ENCODE measurements around the gene KIF3B. TPM values are rescaled to one million over a fixed set of nuclear protein-coding genes. Genes with fewer than 3 reads are reported as not detected.
A peak's percentile ranks its signal among the peaks of the same experiment; 100 is the strongest.
"Not testable (repeated sequence)": the region's sequence is repeated elsewhere in the genome, so short reads cannot be mapped to it uniquely, and the experiment has no call there.

Gene KIF3B
- total RNA-seq, 1 experiment from 2014 or later = 19.6 TPM

DNA sequence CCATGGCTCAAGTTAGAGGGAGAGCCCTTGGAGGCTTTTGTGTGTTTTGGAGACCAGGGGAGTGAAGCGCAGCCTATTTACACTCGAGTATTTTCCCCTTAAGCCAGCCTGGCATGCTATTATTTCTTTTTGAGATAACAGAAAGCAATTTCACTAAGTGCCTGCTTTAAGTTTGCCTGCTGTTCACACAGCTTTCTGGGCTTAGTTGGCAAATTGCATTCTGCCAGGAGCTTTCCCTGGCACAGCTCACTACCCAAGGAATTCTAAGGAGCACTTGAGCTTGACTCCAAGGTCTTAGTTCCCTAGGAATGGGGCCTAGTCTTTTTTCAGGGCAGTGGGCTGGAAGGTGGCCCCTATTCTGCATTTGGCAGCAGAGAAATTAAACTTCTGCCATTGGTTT lies 61.7 kb downstream of the KIF3B start:
- H3K36me3 ChIP-seq = no peaks in the 10 kb centered on the region
- H3K9me3 ChIP-seq (replicated peaks) = no peaks in the 10 kb centered on the region
- DNase-seq = no peak
- no peak overlapping the region for H3K27ac ChIP-seq
- no peaks in the 10 kb centered on the region for H3K4me1 ChIP-seq
- H3K4me3 ChIP-seq = no peak overlapping the region
- H3K27me3 ChIP-seq = no peaks in the 10 kb centered on the region

DNA sequence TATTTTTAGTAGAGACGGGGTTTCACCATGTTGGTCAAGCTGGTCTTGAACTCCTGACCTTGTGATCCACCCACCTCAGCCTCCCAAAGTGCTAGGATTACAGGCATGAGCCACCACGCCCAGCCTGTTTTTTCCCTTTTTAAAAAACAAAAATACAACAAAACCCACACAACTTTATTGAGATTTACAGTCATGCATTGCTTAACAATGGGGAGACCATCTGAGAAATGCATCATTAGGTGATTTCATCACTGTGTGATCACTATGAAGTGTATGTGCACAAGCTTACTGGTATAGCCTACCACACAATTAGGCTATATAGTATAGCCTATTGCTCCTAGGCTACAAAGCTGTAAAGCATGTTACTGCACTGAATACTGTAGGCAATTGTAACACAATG lies 63.6 kb downstream of the KIF3B start:
- not testable (repeated sequence) for H3K4me1 ChIP-seq; H3K4me3 ChIP-seq; H3K27ac ChIP-seq; DNase-seq; H3K36me3 ChIP-seq; H3K27me3 ChIP-seq; H3K9me3 ChIP-seq (replicated peaks)

- Histone ChIP-seq H3K27ac (no peak overlapping the region), H3K36me3 (no peaks in the 10 kb centered on the region), H3K27me3 (no peaks in the 10 kb centered on the region), H3K4me3 (no peak overlapping the region), H3K4me1 (no peaks in the 10 kb centered on the region), H3K9me3 (replicated peaks) (no peaks in the 10 kb centered on the region)
- no peak for DNase-seq
Observed at GRCh38 chr20:32343439-32343838, 66.0 kb downstream of the KIF3B start.

DNA sequence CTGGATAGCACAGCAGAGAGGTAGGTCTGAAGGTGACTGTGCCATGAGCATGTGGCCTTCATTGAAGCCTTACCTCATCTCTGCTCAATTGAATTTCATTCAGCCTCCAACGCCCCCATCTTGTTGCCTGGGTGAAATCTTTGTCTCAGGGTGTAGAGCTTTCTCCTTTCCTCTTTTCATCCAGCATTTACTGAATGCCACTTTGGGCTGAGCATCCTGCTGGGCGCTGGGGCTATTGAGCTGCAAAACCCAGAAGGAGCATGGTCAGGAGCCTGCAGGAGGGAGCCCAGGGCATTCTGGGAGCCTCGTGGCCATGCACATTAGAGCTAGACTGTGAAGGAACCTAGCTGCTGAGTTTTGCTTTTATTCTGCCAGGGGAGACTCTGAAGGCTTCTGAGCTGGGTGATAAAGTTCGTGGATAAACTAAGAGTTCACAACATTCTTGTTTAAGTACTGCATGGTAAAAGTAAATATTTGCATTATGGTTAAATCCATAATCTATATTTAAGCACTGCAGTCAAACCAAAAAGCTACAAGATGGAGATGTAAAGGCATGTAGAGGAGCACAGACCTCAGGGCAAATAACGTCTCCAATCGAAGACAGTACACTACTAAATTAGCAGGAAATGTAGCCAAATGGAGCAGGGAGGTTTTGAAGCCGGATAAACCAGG lies 67.5 kb downstream of the KIF3B start:
- peak in 1 of 2 experiments; percentile 26 for DNase-seq
- Histone ChIP-seq H3K4me1 (no peaks in the 10 kb centered on the region), H3K36me3 (no peaks in the 10 kb centered on the region), H3K27me3 (no peaks in the 10 kb centered on the region), H3K27ac (no peak overlapping the region), H3K4me3 (no peak overlapping the region), H3K9me3 (replicated peaks) (no peaks in the 10 kb centered on the region)

DNA sequence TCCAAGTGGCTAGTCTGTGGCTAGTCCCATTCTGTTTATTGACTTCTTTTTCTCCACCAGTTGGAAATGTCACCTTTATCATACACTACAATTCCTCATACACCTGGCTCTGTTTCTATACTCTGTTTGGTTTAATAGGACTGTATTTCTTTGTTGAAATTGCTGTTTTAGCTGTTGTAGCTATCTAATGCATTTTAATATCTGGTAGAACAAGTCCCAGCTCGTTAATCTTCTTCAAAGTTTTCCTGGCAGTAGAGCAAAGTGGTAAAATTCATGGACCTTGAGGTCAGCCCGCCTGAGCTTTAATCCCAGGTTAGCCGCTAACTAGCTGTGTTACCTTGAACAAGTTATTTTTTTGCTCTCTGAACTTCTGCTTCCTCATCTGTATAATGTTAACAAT lies 70.8 kb downstream of the KIF3B start:
- Histone ChIP-seq H3K36me3 (no peaks in the 10 kb centered on the region), H3K4me1 (no peaks in the 10 kb centered on the region), H3K9me3 (replicated peaks) (no peaks in the 10 kb centered on the region), H3K27ac (no peak overlapping the region), H3K4me3 (no peak overlapping the region), H3K27me3 (no peaks in the 10 kb centered on the region)
- no peak for DNase-seq

DNA sequence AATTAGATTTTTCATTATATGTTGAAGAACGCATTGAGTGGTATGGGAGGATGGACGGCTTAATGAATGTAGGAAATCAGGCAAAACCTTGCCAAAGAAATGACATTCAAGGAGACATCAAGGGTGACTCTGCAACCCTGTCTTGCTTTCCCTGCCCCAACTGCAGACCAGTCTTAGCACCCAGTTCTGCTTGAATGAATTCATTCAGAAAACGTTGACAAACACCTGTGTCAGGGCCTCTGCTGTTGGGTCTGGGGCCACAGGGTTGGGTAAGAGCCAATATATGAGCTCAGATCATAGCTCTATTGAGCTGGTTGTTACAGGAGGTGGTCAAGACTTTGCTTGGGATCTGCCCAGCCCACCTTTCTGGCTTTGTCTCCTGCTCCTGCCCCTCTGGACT lies 73.0 kb downstream of the KIF3B start:
- H3K27ac ChIP-seq = no peak overlapping the region
- no peak for DNase-seq
- no peaks in the 10 kb centered on the region for H3K27me3 ChIP-seq
- H3K4me1 ChIP-seq = peaks cover 11% of the 10 kb centered on the region
- H3K36me3 ChIP-seq = no peaks in the 10 kb centered on the region
- no peaks in the 10 kb centered on the region for H3K9me3 ChIP-seq (replicated peaks)
- H3K4me3 ChIP-seq = no peak overlapping the region

- Histone ChIP-seq H3K27me3 (no peaks in the 10 kb centered on the region), H3K36me3 (no peaks in the 10 kb centered on the region), H3K27ac (no peak overlapping the region), H3K9me3 (replicated peaks) (no peaks in the 10 kb centered on the region), H3K4me3 (no peak overlapping the region), H3K4me1 (peaks cover 19% of the 10 kb centered on the region)
- no peak for DNase-seq
Observed at GRCh38 chr20:32352121-32352720, 74.8 kb downstream of the KIF3B start.

DNA sequence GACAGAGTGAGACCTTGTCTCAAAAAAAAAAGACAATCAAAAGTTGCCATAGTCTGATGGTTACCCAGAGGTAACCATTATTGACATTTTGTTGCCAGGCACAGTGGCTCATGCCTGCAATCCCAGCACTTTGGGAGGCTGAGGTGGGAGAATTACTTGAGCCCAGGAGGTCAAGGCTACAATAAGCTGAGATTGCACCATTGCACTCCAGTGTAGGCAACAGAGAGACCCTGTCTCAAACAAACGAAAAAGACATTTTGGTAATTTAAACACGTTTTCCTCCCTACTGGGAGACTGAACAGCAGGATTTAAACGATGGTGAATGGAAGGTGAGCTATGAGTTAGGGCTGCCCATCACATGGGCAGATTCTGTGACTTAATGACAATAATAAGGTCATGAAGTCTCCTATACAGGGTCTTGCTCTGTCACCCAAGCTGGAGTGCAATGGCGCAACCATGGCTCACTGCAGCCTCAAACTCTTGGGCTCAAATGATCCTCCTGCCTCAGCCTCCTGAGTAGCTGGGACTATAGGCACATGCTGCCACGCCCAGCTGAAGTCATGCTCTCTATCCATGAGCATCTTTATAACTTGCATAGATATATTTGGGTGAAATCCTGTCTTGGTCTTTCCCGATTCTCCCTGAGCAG lies 76.5 kb downstream of the KIF3B start:
- Histone ChIP-seq H3K4me1 (peaks cover 19% of the 10 kb centered on the region), H3K9me3 (replicated peaks) (no peaks in the 10 kb centered on the region), H3K4me3 (no peak overlapping the region), H3K27ac (no peak overlapping the region), H3K27me3 (no peaks in the 10 kb centered on the region), H3K36me3 (no peaks in the 10 kb centered on the region)
- no peak for DNase-seq

DNA sequence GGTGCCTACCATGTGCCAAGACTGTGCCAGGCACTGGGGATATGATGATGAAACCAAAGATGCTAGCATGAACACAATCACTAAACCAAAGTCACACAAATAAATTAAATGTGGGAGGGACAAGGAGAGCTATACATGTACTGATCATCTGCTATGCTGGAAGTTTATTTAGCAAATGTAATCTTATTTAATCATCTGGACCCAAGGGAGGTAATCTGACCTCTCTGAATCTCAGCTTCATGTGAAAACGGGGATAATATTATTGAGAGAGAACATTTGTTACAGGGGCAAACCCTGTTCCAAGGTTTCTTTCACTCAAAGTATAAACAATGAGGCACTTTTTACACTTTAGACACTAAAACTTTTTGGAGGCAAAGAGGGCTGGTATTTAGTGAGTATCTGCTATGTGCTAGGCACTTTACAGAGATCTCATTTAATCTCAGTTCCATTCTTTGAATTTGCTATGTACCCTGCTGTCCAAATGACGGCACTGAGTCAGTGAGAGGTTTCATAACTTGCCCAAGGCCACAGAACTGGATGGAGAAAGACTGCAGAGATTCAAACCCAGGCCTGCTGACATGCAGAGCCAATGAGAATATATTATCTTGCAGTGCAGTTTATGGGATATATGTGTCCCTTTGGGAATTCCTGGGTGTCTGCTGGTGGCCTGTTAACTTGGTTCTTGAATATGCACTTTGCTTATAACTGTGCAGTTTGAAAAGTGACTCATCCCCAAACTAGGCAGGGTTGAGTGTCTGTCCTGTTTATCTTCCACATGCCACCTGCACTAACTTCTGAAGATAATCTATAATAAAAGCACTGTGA lies 77.4 kb downstream of the KIF3B start:
- Histone ChIP-seq H3K36me3 (no peaks in the 10 kb centered on the region), H3K9me3 (replicated peaks) (no peaks in the 10 kb centered on the region), H3K27me3 (no peaks in the 10 kb centered on the region), H3K4me1 (peaks cover 19% of the 10 kb centered on the region), H3K27ac (no peak overlapping the region), H3K4me3 (no peak overlapping the region)
- peak; percentile 31 to 49 for DNase-seq

DNA sequence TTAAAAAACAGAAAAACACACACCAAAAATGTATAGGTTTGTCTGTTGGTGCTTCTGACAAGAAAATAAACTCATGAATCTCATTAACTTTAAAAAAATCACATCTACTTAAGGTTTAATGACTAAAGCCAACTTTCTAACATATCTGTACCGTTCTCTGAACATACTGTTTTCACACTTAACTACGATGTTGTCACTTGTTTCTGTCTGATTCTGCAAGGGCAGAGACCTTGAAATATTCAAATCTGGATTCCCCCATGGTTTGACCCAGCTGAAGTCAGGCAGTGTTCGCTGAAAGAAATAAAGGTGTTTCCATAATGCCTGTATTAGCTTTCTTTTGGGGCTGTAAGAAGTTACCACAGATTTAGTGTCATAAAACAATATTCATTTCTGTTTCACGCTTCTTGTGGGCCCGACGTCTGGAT lies 78.0 kb downstream of the KIF3B start:
- H3K27ac ChIP-seq = no peak overlapping the region; the same call in 1 of the 2 replicates

GRCh38 chr20:32355907-32356621 lies 78.6 kb downstream of the KIF3B start:
- H3K27ac ChIP-seq = peak overlapping the region; percentile 5; the same call in 1 of the 2 replicates
- peaks cover 19% of the 10 kb centered on the region for H3K4me1 ChIP-seq
- DNase-seq = peak; percentile 39 to 40
- H3K36me3 ChIP-seq; H3K4me3 ChIP-seq; H3K9me3 ChIP-seq (replicated peaks); H3K27me3 ChIP-seq: not testable (repeated sequence)

More for the DNA sequence above, 78.0 kb downstream of the KIF3B start:
- no peak overlapping the region for H3K4me3 ChIP-seq
- H3K4me1 ChIP-seq = peaks cover 19% of the 10 kb centered on the region
- H3K36me3 ChIP-seq = no peaks in the 10 kb centered on the region
- no peaks in the 10 kb centered on the region for H3K9me3 ChIP-seq (replicated peaks)
- H3K27me3 ChIP-seq = no peaks in the 10 kb centered on the region
- DNase-seq = no peak

DNA sequence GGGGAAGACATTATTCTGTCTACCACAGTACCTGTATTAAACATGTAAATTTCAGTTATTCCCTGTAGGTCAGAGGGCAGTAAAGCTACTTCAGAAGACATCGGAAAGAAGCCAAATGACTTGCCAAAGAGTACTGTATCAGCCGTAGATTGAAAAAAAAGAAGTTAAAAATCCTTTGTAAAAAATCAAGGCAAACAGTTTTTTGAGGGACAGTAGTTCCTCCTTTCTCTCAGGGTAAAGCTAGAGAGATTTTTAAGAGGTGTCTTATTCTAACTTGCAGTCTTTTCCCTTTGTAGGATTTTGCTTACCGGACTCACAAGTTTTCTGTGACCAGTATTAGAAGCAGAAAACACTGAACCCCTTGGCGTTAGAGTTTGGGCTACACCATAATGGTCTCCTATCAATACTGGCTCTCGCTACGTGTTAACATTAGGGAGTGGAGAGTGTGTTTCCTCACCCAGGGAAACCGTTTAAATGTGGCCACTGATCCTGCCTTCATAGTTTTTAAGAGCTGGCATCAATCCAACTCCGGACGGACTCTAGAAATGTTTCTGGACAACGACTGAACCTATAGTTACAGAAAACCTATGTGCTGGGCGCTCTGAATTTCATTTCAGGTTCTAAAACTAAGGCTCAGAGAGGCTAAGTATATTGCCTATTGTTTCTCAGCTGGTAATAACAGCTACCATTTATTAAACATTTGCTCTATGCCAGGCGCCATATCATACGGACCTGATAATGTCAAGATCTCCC lies 79.3 kb downstream of the KIF3B start:
- Histone ChIP-seq H3K27me3 (no peaks in the 10 kb centered on the region), H3K9me3 (replicated peaks) (no peaks in the 10 kb centered on the region), H3K27ac (peak overlapping the region; percentile 94; the same call in 1 of the 2 replicates), H3K4me3 (peak overlapping the region; percentile 95), H3K36me3 (no peaks in the 10 kb centered on the region), H3K4me1 (peaks cover 19% of the 10 kb centered on the region)
- peak; percentile 24 to 63 for DNase-seq

- no peaks in the 10 kb centered on the region for H3K36me3 ChIP-seq
- peak overlapping the region; percentile 95 for H3K4me3 ChIP-seq
- H3K27ac ChIP-seq = peak overlapping the region; percentile 94
- no peaks in the 10 kb centered on the region for H3K9me3 ChIP-seq (replicated peaks)
- no peaks in the 10 kb centered on the region for H3K27me3 ChIP-seq
- DNase-seq = peak in 1 of 2 experiments; percentile 33
- H3K4me1 ChIP-seq = peaks cover 19% of the 10 kb centered on the region
Observed at GRCh38 chr20:32357375-32357868, 80.0 kb downstream of the KIF3B start.
